ENCODE measurements around the gene PER1. TPM values are rescaled to one million over a fixed set of nuclear protein-coding genes. Genes with fewer than 3 reads are reported as not detected.

Gene PER1
- total and polyA plus RNA-seq, 9 donors, result 25.6 to 103 (median 63.8) TPM

GRCh38 chr17:8121681-8122421, 30.4 kb downstream of the PER1 start:
- Histone ChIP-seq H3K4me3 (ENCODE audit: low read length) (peak overlapping the region; percentile 54), H3K27ac (ENCODE audit: low read length) (no peak overlapping the region), H3K27me3 (ENCODE audit: control insufficient read depth, insufficient read depth, low read length) (peaks cover 61% of the 10 kb centered on the region), H3K4me1 (ENCODE audit: control insufficient read depth, insufficient read depth, low read length) (peaks cover 63% of the 10 kb centered on the region), H3K9me3 (replicated peaks; ENCODE audit: control insufficient read depth, low read depth, low read length) (no peaks in the 10 kb centered on the region), H3K36me3 (ENCODE audit: control insufficient read depth, insufficient read depth, low read length) (no peaks in the 10 kb centered on the region)
- under 1% methylated on average over 66 of the region's 76 CpGs for WGBS (ENCODE audit: insufficient coverage)
- DNase-seq, result peak; percentile 70

- Histone ChIP-seq H3K9me3 (replicated peaks; ENCODE audit: control insufficient read depth, low read depth, low read length) (no peaks in the 10 kb centered on the region), H3K36me3 (ENCODE audit: control insufficient read depth, insufficient read depth, low read length) (no peaks in the 10 kb centered on the region), H3K4me3 (ENCODE audit: low read length) (peak overlapping the region; percentile 54), H3K27me3 (ENCODE audit: control insufficient read depth, insufficient read depth, low read length) (peaks cover 66% of the 10 kb centered on the region), H3K27ac (ENCODE audit: low read length) (no peak overlapping the region), H3K4me1 (ENCODE audit: control insufficient read depth, insufficient read depth, low read length) (peaks cover 61% of the 10 kb centered on the region)
- no peak for DNase-seq
- WGBS (ENCODE audit: insufficient coverage), result 0% methylated on average over 12 of the region's 25 CpGs
Measured at GRCh38 chr17:8121407-8121680, 30.9 kb downstream of the PER1 start.

- WGBS (ENCODE audit: insufficient coverage), result under 1% methylated on average over 25 of the region's 40 CpGs
- peak; percentile 65 for DNase-seq
- H3K36me3 ChIP-seq (ENCODE audit: control insufficient read depth, insufficient read depth, low read length), result no peaks in the 10 kb centered on the region
- H3K4me3 ChIP-seq (ENCODE audit: low read length), result peak overlapping the region; percentile 41
- peaks cover 58% of the 10 kb centered on the region for H3K4me1 ChIP-seq (ENCODE audit: control insufficient read depth, insufficient read depth, low read length)
- H3K9me3 ChIP-seq (replicated peaks; ENCODE audit: control insufficient read depth, low read depth, low read length), result no peaks in the 10 kb centered on the region
- peaks cover 72% of the 10 kb centered on the region for H3K27me3 ChIP-seq (ENCODE audit: control insufficient read depth, insufficient read depth, low read length)
- H3K27ac ChIP-seq (ENCODE audit: low read length), result peak overlapping the region; percentile 65
Measured at GRCh38 chr17:8120520-8121406, 31.4 kb downstream of the PER1 start.

GRCh38 chr17:8119581-8120519, 32.4 kb downstream of the PER1 start:
- peaks cover 71% of the 10 kb centered on the region for H3K27me3 ChIP-seq (ENCODE audit: control insufficient read depth, insufficient read depth, low read length)
- peak; percentile 97 for DNase-seq
- H3K9me3 ChIP-seq (replicated peaks; ENCODE audit: control insufficient read depth, low read depth, low read length), result no peaks in the 10 kb centered on the region
- peaks cover 49% of the 10 kb centered on the region for H3K4me1 ChIP-seq (ENCODE audit: control insufficient read depth, insufficient read depth, low read length)
- peak overlapping the region; percentile 80 for H3K27ac ChIP-seq (ENCODE audit: low read length)
- H3K36me3 ChIP-seq (ENCODE audit: control insufficient read depth, insufficient read depth, low read length), result no peaks in the 10 kb centered on the region
- H3K4me3 ChIP-seq (ENCODE audit: low read length), result peak overlapping the region; percentile 77
- 1% methylated on average over 14 of the region's 28 CpGs for WGBS (ENCODE audit: insufficient coverage)

GRCh38 chr17:8118769-8119580, 33.2 kb downstream of the PER1 start:
- Histone ChIP-seq H3K4me1 (ENCODE audit: control insufficient read depth, insufficient read depth, low read length) (peaks cover 41% of the 10 kb centered on the region), H3K27me3 (ENCODE audit: control insufficient read depth, insufficient read depth, low read length) (peaks cover 71% of the 10 kb centered on the region), H3K4me3 (ENCODE audit: low read length) (peak overlapping the region; percentile 77), H3K9me3 (replicated peaks; ENCODE audit: control insufficient read depth, low read depth, low read length) (no peaks in the 10 kb centered on the region), H3K27ac (ENCODE audit: low read length) (peak overlapping the region; percentile 80), H3K36me3 (ENCODE audit: control insufficient read depth, insufficient read depth, low read length) (no peaks in the 10 kb centered on the region)
- peak; percentile 94 for DNase-seq
- under 1% methylated on average over 26 of the region's 38 CpGs for WGBS (ENCODE audit: insufficient coverage)

GRCh38 chr17:8117980-8118768, 34.0 kb downstream of the PER1 start, which contains the start of gene ALOXE3:
TSS of gene ALOXE3 (minus strand) at chr17:8118514. CDS start at chr17:8117990, 524 bp downstream.
- peak within 1 kb of the TSS; percentile 80 for H3K27ac ChIP-seq (ENCODE audit: low read length)
- H3K27me3 ChIP-seq (ENCODE audit: control insufficient read depth, insufficient read depth, low read length), result peaks cover 67% of the 10 kb centered on the region
- WGBS (ENCODE audit: insufficient coverage), result 0% methylated on average over 24 of the region's 33 CpGs

GRCh38 chr17:8117367-8117979, 34.7 kb downstream of the PER1 start:
- WGBS (ENCODE audit: insufficient coverage), result 2% methylated on average over 10 of the region's 18 CpGs
- no peaks in the 10 kb centered on the region for H3K9me3 ChIP-seq (replicated peaks; ENCODE audit: control insufficient read depth, low read depth, low read length)
- peak; percentile 30 for DNase-seq

More at GRCh38 chr17:8117980-8118768, 34.0 kb downstream of the PER1 start, which contains the start of gene ALOXE3:
- Histone ChIP-seq H3K4me1 (ENCODE audit: control insufficient read depth, insufficient read depth, low read length) (peaks cover 33% of the 10 kb centered on the region), H3K9me3 (replicated peaks; ENCODE audit: control insufficient read depth, low read depth, low read length) (no peaks in the 10 kb centered on the region), H3K36me3 (ENCODE audit: control insufficient read depth, insufficient read depth, low read length) (no peaks in the 10 kb centered on the region), H3K4me3 (ENCODE audit: low read length) (peak within 1 kb of the TSS; percentile 77)
- peak; percentile 51 for DNase-seq

GRCh38 chr17:8116776-8117175, 35.4 kb downstream of the PER1 start:
- 57% methylated on average over 14 of the region's 18 CpGs for WGBS (ENCODE audit: insufficient coverage)
- Histone ChIP-seq H3K27me3 (ENCODE audit: control insufficient read depth, insufficient read depth, low read length) (peaks cover 66% of the 10 kb centered on the region), H3K4me1 (ENCODE audit: control insufficient read depth, insufficient read depth, low read length) (peaks cover 24% of the 10 kb centered on the region), H3K9me3 (replicated peaks; ENCODE audit: control insufficient read depth, low read depth, low read length) (no peaks in the 10 kb centered on the region), H3K36me3 (ENCODE audit: control insufficient read depth, insufficient read depth, low read length) (no peaks in the 10 kb centered on the region), H3K4me3 (ENCODE audit: low read length) (no peak overlapping the region), H3K27ac (ENCODE audit: low read length) (no peak overlapping the region)
- no peak for DNase-seq

More at GRCh38 chr17:8117367-8117979, 34.7 kb downstream of the PER1 start:
- Histone ChIP-seq H3K36me3 (ENCODE audit: control insufficient read depth, insufficient read depth, low read length) (no peaks in the 10 kb centered on the region), H3K27ac (ENCODE audit: low read length) (no peak overlapping the region), H3K4me3 (ENCODE audit: low read length) (peak overlapping the region; percentile 77), H3K27me3 (ENCODE audit: control insufficient read depth, insufficient read depth, low read length) (peaks cover 66% of the 10 kb centered on the region), H3K4me1 (ENCODE audit: control insufficient read depth, insufficient read depth, low read length) (peaks cover 26% of the 10 kb centered on the region)

All from muscle of leg (tissue), 11 donors.